Mucosa of rectum (tissue), 2 donors: Measurements from ENCODE around the gene VAMP5.
A peak's percentile ranks its signal among the peaks of the same experiment; 100 is the strongest.

ENCODE experiments used
- H3K27ac ChIP-seq, 2 donors: one replicate each; pipeline ENCODE4 v1.7.0; 2013; ENCODE audit warnings: inconsistent platforms in 2 of 2, low read depth in 2 of 2, low read length in 2 of 2
- H3K27me3 ChIP-seq, 2 donors: one replicate each; pipeline ENCODE4 v1.7.0; 2013; ENCODE audit warnings: low read length in 2 of 2; ENCODE audit not compliant: control insufficient read depth in 2 of 2, insufficient read depth in 2 of 2
- H3K36me3 ChIP-seq, 2 donors: one replicate each; pipeline ENCODE4 v1.7.0; 2013; ENCODE audit warnings: low read length in 2 of 2; ENCODE audit not compliant: control insufficient read depth in 2 of 2, insufficient read depth in 2 of 2
- H3K4me1 ChIP-seq, 2 donors: one replicate each; pipeline ENCODE4 v1.7.0; 2013; ENCODE audit warnings: low read length in 2 of 2, mild to moderate bottlenecking in 1 of 2; ENCODE audit not compliant: control insufficient read depth in 2 of 2, insufficient read depth in 2 of 2
- H3K4me3 ChIP-seq, 2 donors: one replicate each; pipeline ENCODE4 v1.7.0; 2013; ENCODE audit warnings: low read length in 2 of 2
- H3K9ac ChIP-seq, 2 donors: one replicate each; pipeline ENCODE4 v1.7.0; 2013; ENCODE audit warnings: low read length in 2 of 2, low read depth in 1 of 2, mild to moderate bottlenecking in 1 of 2
- H3K9me3 ChIP-seq, 2 donors: one replicate each; pipeline ENCODE4 v1.7.0; 2013; ENCODE audit warnings: low read length in 2 of 2; ENCODE audit not compliant: control insufficient read depth in 2 of 2
- donor health status: healthy.
- donor health status: Normal muscosa, but diverticular disease.

VAMP5 gene

GRCh38 chr2:85561280-85562212 is 22.7 kb upstream of the VAMP5 start, which contains the start of gene GGCX:
GGCX (minus strand) TSS chr2:85561493; CDS start chr2:85561428, 65 bp downstream.
- Histone ChIP-seq H3K9me3 (no peaks in the 10 kb centered on the region), H3K9ac (peak within 1 kb of the TSS; percentile 87 to 98), H3K4me1 (peaks cover 6% of the 10 kb centered on the region in 2 donors), H3K27me3 (no peaks in the 10 kb centered on the region), H3K27ac (peak within 1 kb of the TSS; percentile 86 to 88), H3K4me3 (peak within 1 kb of the TSS; percentile 90 to 98), H3K36me3 (peaks cover 13 to 14% of the 10 kb centered on the region in 2 donors)

- H3K9me3 ChIP-seq: no peaks in the 10 kb centered on the region
- no peak overlapping the region for H3K27ac ChIP-seq
- peaks cover 0 to under 1% of the 10 kb centered on the region in 2 donors for H3K36me3 ChIP-seq
- H3K4me3 ChIP-seq: no peak overlapping the region
- H3K9ac ChIP-seq: no peak overlapping the region
- peaks cover 6% of the 10 kb centered on the region in 2 donors for H3K4me1 ChIP-seq
- no peaks in the 10 kb centered on the region for H3K27me3 ChIP-seq
Observed at GRCh38 chr2:85564144-85564563, 20.1 kb upstream of the VAMP5 start.

GRCh38 chr2:85566265-85566664 is 18.0 kb upstream of the VAMP5 start:
- no peak overlapping the region for H3K9ac ChIP-seq
- no peak overlapping the region for H3K4me3 ChIP-seq
- H3K27ac ChIP-seq: no peak overlapping the region
- H3K36me3 ChIP-seq: no peaks in the 10 kb centered on the region
- H3K4me1 ChIP-seq: no peaks in the 10 kb centered on the region
- no peaks in the 10 kb centered on the region for H3K9me3 ChIP-seq
- H3K27me3 ChIP-seq: no peaks in the 10 kb centered on the region

GRCh38 chr2:85575739-85576138 is 8.5 kb upstream of the VAMP5 start:
- no peaks in the 10 kb centered on the region for H3K9me3 ChIP-seq
- peaks cover 4 to 7% of the 10 kb centered on the region in 2 donors for H3K36me3 ChIP-seq
- no peaks in the 10 kb centered on the region for H3K27me3 ChIP-seq
- no peak overlapping the region for H3K27ac ChIP-seq
- peaks cover 16 to 21% of the 10 kb centered on the region in 2 donors for H3K4me1 ChIP-seq
- H3K4me3 ChIP-seq: no peak overlapping the region
- H3K9ac ChIP-seq: no peak overlapping the region

- Histone ChIP-seq H3K27ac (peak overlapping the region; percentile 91 to 93), H3K27me3 (no peaks in the 10 kb centered on the region), H3K36me3 (peaks cover 11 to 13% of the 10 kb centered on the region in 2 donors), H3K9me3 (no peaks in the 10 kb centered on the region), H3K4me1 (peaks cover 16 to 21% of the 10 kb centered on the region in 2 donors), H3K4me3 (peak overlapping the region; percentile 92 to 94), H3K9ac (peak overlapping the region; percentile 89 to 92)
Observed at GRCh38 chr2:85577063-85577385, 7.2 kb upstream of the VAMP5 start.

GRCh38 chr2:85577386-85578242 is 6.6 kb upstream of the VAMP5 start, which contains the start of gene VAMP8:
VAMP8 (plus strand) TSS chr2:85577586; CDS start chr2:85577647, 61 bp downstream.
- Histone ChIP-seq H3K36me3 (peaks cover 16 to 19% of the 10 kb centered on the region in 2 donors), H3K9me3 (no peaks in the 10 kb centered on the region), H3K4me3 (peak within 1 kb of the TSS; percentile 92 to 94), H3K27ac (peak within 1 kb of the TSS; percentile 91 to 93), H3K27me3 (no peaks in the 10 kb centered on the region), H3K4me1 (peaks cover 16 to 21% of the 10 kb centered on the region in 2 donors), H3K9ac (peak within 1 kb of the TSS; percentile 89 to 92)

GRCh38 chr2:85578243-85579180 is 5.7 kb upstream of the VAMP5 start:
- H3K27ac ChIP-seq: peak overlapping the region; percentile 91 to 93
- H3K9me3 ChIP-seq: no peaks in the 10 kb centered on the region
- H3K36me3 ChIP-seq: peaks cover 16 to 19% of the 10 kb centered on the region in 2 donors
- peak overlapping the region; percentile 92 to 94 for H3K4me3 ChIP-seq
- H3K9ac ChIP-seq: peak overlapping the region; percentile 89 to 92
- H3K27me3 ChIP-seq: no peaks in the 10 kb centered on the region
- peaks cover 16 to 22% of the 10 kb centered on the region in 2 donors for H3K4me1 ChIP-seq

GRCh38 chr2:85579266-85579935 is 4.8 kb upstream of the VAMP5 start:
- Histone ChIP-seq H3K9ac (peak overlapping the region in 1 of 2 donors; percentile 32), H3K27me3 (no peaks in the 10 kb centered on the region), H3K4me1 (peaks cover 22 to 29% of the 10 kb centered on the region in 2 donors), H3K27ac (peak overlapping the region; percentile 91 to 93), H3K4me3 (peak overlapping the region in 1 of 2 donors; percentile 92), H3K9me3 (no peaks in the 10 kb centered on the region), H3K36me3 (peaks cover 19 to 21% of the 10 kb centered on the region in 2 donors)

GRCh38 chr2:85580206-85580605 is 4.0 kb upstream of the VAMP5 start:
- H3K27me3 ChIP-seq: no peaks in the 10 kb centered on the region
- H3K36me3 ChIP-seq: peaks cover 19 to 21% of the 10 kb centered on the region in 2 donors
- no peaks in the 10 kb centered on the region for H3K9me3 ChIP-seq
- peaks cover 30 to 37% of the 10 kb centered on the region in 2 donors for H3K4me1 ChIP-seq
- H3K4me3 ChIP-seq: no peak overlapping the region
- H3K27ac ChIP-seq: no peak overlapping the region
- no peak overlapping the region for H3K9ac ChIP-seq
